Erythroblast (primary cell): ENCODE data around the gene EME2.
"Not testable (repeated sequence)": the region's sequence is repeated elsewhere in the genome, so short reads cannot be mapped to it uniquely, and the experiment has no call there.

ENCODE experiments used
- DNase-seq, 2 experiments: peaks; one replicate each; lab custom pipeline; 2025; lab: John Stamatoyannopoulos, UW
- GATA1 ChIP-seq: IDR thresholded peaks from 2 replicates; pipeline ENCODE4 v1.6.1; 2011; ENCODE audit warnings: low read depth, mild to moderate bottlenecking, control low read depth, low read length, moderate library complexity
- POLR2A ChIP-seq: IDR thresholded peaks from 2 replicates; pipeline ENCODE4 v1.6.1; 2011; ENCODE audit warnings: mild to moderate bottlenecking, low read length

EME2 gene

GRCh38 chr16:1772362-1772907 is at the start of gene EME2:
TSS of gene EME2 (plus strand) at chr16:1772810. CDS start at chr16:1773228, 418 bp downstream.
- peak; percentile 75 to 81 for DNase-seq
- TF ChIP-seq POLR2A (no peak), GATA1 (no peak)

GRCh38 chr16:1723450-1724147 is 49.0 kb upstream of the EME2 start:
- TF ChIP-seq GATA1, result no peak
- no peak for TF ChIP-seq POLR2A
- peak; percentile 36 to 70 for DNase-seq

- no peak for TF ChIP-seq POLR2A
- TF ChIP-seq GATA1, result no peak
- no peak for DNase-seq
These were observed 48.1 kb upstream of the EME2 start for GRCh38 chr16:1724491-1724890.

- no peak for DNase-seq
- TF ChIP-seq GATA1 (no peak), POLR2A (no peak)
These were observed 45.7 kb upstream of the EME2 start for GRCh38 chr16:1726661-1727502.

GRCh38 chr16:1727651-1728624 is 44.7 kb upstream of the EME2 start:
- no peak for DNase-seq

GRCh38 chr16:1729026-1729425 is 43.6 kb upstream of the EME2 start:
- TF ChIP-seq GATA1 (no peak), POLR2A (no peak)
- no peak for DNase-seq

More at GRCh38 chr16:1727651-1728624, 44.7 kb upstream of the EME2 start:
- TF ChIP-seq POLR2A (no peak), GATA1 (no peak)

GRCh38 chr16:1729445-1729844 is 43.2 kb upstream of the EME2 start:
- TF ChIP-seq GATA1 (no peak), POLR2A (no peak)
- no peak for DNase-seq

- no peak for TF ChIP-seq GATA1
- no peak for TF ChIP-seq POLR2A
- DNase-seq, result no peak
These were observed 41.5 kb upstream of the EME2 start for GRCh38 chr16:1731073-1731472.

- TF ChIP-seq GATA1 (no peak), POLR2A (no peak)
- DNase-seq, result no peak
These were observed 41.0 kb upstream of the EME2 start for GRCh38 chr16:1731603-1732002.

- TF ChIP-seq GATA1 (no peak), POLR2A (no peak)
These were observed 40.5 kb upstream of the EME2 start for GRCh38 chr16:1732071-1732470.

GRCh38 chr16:1732551-1732987 is 40.0 kb upstream of the EME2 start:
- DNase-seq, result not testable (repeated sequence)

More at GRCh38 chr16:1732071-1732470, 40.5 kb upstream of the EME2 start:
- no peak for DNase-seq

GRCh38 chr16:1734123-1734522 is 38.5 kb upstream of the EME2 start:
- no peak for DNase-seq
- no peak for TF ChIP-seq GATA1
- TF ChIP-seq POLR2A, result no peak

- no peak for DNase-seq
- no peak for TF ChIP-seq POLR2A
- no peak for TF ChIP-seq GATA1
These were observed 37.8 kb upstream of the EME2 start for GRCh38 chr16:1734816-1735215.

GRCh38 chr16:1740234-1740633 is 32.4 kb upstream of the EME2 start:
- TF ChIP-seq GATA1, result no peak
- no peak for TF ChIP-seq POLR2A
- no peak for DNase-seq
